DMS 273 treated with DMSO at 0.1 percent for 48 hours (cell line): ENCODE results near the gene PET100.

Experiments
- DNase-seq: peaks from one replicate; lab custom pipeline; 2025; lab: John Stamatoyannopoulos, UW

PET100 gene, protein sequence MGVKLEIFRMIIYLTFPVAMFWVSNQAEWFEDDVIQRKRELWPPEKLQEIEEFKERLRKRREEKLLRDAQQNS

DNA sequence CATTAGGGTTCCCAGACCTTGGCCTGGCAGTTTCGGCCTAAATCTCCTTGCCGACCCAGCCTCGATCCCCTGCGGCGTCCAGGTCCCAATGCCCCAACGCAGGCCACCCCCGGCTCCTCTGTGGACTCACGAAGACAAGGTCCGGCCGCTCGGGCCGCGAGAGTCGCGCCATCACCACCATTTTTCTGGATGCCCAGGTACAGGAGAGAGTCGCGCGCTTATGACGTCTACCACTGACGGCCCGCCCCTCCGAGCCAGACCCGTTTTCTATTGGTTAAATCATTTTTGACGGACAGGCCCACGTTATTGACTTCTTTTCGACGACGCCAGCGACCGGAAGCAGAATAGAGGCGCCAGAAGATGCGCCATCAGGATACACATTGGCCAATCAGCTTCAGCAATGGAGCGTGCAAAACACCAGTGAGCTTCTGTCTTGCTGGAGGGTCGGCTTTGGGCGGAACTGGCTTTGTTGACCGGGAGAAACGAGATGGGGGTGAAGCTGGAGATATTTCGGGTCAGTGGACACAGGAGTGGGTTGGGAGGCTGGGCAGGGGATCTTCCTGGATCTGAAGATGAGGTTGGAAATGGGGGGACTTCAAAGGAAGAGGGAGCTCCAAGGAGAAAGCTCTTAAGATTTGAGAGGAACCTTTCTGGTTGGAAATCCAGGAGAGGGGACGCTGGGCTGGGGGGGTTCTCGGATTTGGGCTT is at the start of gene PET100, which contains the start of gene XAB2:
Gene PET100, plus strand, starts transcription at position 447 of the 708 bp plus-strand sequence. Its CDS starts 41 bp downstream, at position 488.
Gene XAB2, minus strand, starts transcription at position 199 of the 708 bp plus-strand sequence. Its CDS starts 18 bp downstream, at position 181.
- DNase-seq = peak; percentile 98

DNA sequence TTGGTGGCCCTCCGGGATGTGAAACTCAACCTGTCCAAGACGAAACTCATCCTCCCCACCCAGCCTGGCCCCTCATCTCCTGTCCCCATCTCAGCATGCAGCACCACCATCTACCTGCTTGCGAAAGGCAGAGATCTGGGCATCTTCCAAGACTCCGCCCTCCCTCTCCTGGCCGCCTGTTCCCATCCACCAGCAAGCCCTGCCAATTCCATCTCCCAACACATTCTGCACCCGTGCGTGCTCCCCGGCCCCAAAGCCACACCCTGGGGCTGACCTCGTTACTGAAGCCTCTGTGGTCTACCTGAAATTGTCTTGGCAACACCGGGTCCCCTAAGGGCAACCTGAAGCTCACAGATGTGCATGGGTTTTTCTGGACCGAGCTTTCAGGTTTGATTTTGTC is 47.1 kb upstream of the PET100 start:
- no peak for DNase-seq

GRCh38 chr19:7589822-7590221 is 39.8 kb upstream of the PET100 start:
- DNase-seq = no peak

DNA sequence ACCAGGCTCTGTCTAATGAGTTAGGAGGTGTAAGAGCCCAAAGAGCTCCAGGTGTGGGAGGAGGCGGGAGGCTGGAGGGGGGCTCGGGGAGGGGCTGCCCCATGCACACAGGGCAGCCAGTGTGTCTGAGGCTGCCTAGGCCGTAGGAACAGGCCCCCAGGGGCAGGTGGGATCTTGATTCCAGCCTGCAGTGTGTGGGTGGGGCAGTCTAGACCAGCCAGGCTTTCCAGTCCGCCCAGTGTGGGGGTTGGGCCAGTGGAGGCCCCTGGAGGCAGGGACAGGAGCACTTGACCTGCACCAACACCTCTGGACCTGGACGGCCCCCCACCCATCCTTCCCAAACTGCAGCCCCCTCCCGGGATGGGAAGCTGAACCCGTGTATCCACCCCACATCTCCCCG is 39.3 kb upstream of the PET100 start:
- no peak for DNase-seq

DNA sequence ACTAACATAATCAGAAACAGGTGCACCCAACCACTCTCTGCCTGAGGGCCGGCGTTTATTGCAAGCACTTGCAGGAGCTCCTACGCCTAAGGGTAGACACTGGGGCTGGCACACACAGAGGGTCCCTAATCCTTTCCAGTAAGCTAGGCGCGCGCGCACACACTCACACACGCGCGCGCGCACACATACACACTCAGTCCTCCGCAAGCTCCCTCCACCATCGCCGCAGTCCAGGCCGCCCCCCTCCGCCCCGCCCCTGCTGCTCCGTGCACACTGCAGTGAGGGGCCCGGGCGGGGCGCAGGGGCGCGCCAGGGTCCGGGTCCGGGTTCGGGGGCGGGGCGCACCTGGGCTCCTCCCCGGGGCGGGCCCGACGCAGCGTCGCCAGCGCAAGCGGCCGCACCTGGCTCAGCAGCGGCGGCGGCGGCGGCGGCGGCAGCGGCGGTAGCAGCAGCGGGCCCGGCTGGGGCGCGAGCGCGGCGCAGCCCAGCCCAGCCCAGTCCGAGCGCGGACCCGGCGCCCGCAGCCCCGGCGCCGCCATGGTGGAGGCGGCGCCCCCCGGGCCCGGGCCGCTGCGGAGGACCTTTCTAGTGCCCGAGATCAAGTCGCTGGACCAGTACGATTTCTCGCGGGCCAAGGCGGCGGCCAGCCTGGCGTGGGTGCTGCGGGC is 34.0 kb upstream of the PET100 start, which contains the start of gene CAMSAP3:
Gene CAMSAP3, plus strand, starts transcription at position 398 of the 668 bp plus-strand sequence. Its CDS starts 140 bp downstream, at position 538.
- DNase-seq = no peak

DNA sequence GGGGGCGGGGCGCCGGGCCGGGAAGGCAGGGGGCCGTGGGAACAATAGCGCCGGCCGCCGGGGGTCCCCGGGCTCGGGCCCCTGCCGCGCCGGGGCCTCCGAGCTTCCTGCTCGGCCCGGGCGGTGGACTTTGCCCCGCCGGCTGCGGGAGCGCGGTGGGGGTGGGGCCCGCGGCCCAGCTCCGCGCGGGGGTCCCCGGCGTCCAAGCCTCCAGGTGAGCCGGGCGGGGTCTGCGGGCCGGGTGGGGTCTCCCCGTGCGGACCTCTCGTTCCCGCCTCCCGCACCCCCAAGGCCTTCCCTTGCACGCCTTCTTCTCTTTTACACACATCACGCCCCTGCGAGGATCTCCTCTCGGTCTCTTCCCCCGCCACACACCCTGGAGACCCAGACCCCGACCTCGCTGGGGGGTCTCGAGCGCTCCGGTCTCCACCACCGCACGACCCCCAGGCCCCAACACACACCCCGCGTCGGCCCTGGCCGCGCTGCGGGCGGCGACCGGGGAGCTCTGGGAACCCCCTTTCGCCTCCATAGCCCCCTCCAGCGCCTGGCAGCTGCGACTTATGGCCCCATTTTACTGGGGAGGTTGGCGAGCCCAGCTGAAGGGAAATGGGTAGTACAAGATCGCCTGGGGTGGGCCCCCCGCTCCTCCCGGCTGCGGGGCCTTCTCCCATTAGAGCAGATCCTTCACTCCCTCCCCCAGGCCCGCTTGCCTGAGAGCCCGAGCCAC is 33.2 kb upstream of the PET100 start:
- DNase-seq = no peak

DNA sequence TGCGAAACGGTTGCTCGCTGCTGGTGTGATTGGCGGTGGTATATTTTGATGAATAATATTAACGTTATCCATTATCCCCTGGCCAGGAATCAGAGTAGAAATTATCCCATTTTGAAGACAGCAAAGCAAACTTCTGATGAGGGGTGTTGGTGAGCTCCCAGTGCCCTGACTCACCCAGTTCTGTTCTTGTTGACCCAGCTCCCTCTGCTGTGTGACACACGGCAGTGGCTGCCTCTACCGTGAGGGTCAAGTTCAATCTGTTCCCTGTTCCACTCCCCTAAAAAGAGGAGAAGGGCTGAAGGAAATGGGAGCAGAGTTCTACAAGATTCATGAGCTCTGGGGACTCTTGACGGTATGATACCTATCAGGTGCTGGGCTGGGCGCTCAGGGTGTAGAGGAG is 31.9 kb upstream of the PET100 start:
- no peak for DNase-seq

DNA sequence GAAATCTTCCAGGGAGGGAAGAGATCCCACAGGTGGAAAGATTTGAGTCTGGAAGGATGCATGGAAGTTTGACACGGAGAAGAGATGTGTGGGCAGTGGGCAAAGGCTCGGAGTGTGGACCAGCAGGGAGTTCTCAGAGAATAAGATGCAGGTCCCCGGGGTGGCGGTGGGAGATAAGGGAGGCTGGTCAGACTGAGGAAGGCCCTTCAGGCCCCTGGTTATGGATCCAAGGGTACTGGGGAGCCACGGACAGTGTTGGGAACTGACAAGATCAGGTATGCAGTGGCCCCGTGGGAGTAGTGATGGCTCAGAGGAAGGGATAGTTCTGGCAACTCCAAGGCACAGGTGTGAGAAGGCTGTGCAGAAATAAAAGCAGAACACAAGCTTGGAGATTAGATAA is 31.4 kb upstream of the PET100 start:
- no peak for DNase-seq

DNA sequence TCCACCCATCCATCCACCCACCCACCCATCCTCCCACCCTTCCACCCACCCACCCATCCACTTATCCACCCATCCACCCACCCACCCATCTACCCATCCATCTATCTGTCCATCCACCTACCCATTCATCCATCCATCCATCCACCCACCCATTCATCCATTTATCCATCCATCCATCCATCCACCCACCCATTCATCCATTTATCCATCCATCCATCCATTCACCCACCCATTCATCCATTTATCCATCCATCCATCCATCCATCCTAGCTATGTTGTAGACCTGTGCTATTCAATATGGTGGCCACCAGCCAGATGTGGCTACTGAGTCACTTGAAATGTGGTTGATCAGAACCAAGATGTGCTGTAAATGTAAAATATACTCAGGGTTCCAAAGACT is 28.9 kb upstream of the PET100 start:
- no peak for DNase-seq

DNA sequence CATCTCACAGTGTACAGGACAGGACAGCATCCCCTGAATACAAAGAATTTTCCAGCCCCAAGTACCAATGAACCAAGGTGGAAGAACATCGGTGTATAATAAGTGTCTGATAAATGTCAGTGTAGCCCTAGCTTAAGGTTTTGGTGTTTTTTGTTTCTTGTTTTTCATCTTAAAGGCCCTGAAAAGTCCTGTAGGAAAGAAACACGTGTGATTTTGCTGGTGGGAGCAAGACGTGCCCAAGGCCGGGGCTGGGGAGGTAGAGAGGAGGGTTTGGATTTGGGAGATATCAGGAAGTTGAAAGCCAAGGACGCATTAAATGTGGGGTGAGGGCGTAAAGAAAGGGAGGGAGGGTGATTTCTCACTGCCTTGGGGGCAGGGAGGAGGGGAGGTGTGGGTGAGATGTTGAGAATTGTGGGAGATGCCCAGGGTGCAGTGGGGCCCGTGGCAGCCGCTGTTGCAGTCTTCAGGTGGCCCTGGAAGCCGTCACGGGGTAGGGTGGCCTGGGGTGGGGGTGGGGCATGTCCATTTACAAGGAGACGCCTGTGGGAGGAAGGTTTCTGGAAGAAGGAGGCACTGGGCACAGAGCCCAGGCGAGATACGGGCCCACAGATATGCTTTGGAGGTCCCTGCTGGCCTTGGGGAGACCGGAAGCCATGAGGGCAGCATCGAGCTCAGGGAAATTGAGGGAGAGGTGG is 27.2 kb upstream of the PET100 start:
- no peak for DNase-seq

DNA sequence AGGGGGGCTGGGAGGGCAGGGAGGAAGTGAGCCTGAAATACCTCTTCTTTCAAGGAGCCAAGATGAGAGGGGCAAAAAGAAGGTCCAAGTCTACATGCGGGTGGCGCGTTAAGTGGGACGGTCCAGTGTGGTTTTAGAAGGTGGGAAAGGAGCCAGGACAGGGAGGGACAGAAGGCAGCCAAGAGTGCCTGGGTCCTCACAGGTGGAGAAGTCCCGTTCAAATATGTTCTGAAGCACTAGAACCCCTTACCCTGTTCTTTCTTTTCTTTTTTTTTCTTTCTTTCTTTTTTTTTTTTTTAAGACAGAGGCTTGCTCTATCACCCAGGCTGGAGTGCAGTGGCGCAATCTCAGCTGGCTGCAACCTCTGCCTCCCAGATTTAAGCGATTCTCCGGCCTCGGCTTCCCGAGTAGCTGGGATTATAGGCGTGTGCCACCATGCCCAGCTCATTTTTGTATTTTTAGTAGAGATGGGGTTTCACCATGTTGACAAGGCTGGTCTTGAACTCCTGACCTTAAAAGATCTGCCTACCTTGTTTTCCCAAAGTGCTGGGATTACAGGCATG is 26.6 kb upstream of the PET100 start:
- DNase-seq = no peak

DNA sequence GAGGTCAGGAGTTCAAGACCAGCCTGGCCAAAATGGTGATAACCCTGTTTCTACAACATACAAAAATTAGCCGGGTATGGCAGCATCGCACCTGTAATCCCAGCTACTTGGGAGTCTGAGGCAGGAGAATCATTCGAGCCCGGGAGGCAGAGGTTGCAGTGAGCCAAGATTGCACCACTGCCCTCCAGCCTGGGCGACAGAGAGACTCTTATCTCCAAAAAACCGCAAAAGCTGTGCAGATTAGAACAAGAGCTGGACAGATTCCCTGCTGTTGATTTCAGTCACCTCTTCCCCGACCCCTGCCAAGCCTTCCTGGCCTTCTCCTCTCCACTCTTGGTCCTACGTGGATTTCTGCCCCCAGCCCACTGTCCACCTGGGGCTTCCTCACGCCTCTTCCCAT is 25.7 kb upstream of the PET100 start:
- DNase-seq = no peak

GRCh38 chr19:7605490-7606222 is 23.9 kb upstream of the PET100 start:
- DNase-seq = no peak

DNA sequence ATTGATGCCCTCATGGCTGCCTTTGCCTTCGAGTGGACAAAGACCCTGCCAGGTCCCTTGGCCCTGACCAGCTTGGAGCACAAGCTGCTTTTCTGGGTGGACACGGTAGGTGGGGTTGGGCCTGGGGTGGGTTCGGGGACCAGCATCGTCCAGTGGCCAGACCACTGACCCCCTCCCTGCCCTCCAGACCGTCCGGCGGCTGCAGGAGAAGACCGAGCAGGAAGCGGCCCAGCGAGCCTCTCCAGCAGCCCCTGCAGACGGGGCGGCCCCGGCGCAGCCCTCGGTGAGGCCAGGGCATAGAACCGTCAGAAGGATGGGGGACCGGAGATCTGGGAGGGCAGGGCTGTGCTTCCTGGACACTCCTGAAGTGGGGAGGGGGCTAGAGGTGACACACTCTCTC is 23.3 kb upstream of the PET100 start:
- DNase-seq = no peak

- no peak for DNase-seq
These were observed 22.2 kb upstream of the PET100 start for GRCh38 chr19:7607212-7607873.

- no peak for DNase-seq
These were observed 21.6 kb upstream of the PET100 start for GRCh38 chr19:7607874-7608560.

DNA sequence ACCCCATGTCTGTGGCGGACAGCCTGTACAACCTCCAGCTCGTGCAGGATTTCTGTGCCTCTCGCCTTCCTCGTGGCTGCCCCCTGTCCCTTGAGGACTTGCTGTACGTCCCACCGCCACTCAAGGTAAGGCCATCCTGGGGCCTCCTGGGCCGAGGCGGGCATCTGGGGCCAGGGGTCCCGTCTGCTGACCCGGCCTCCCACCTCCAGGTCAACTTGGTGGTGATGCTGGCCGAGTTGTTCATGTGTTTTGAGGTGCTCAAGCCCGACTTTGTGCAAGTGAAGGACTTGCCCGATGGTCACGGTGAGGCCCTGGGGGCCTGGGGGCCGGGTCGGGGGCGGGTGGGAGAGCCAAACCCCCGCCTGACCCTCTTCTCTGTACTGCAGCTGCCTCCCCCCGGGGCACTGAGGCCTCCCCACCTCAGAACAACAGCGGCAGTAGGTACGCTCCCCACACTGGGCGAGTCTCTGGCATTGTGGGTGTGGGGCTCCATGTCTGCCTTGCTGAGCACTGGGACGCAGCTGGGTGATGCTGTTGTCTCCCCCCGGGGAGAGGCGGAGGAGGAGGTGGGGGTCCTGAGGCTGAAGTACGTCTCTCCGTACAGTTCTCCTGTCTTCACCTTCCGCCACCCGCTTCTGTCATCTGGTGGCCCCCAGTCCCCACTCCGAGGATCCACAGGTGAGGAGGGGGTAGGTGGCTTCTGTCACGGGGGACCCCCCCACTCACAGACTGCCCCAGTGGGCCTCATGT is 18.9 kb upstream of the PET100 start:
- DNase-seq = no peak

DNA sequence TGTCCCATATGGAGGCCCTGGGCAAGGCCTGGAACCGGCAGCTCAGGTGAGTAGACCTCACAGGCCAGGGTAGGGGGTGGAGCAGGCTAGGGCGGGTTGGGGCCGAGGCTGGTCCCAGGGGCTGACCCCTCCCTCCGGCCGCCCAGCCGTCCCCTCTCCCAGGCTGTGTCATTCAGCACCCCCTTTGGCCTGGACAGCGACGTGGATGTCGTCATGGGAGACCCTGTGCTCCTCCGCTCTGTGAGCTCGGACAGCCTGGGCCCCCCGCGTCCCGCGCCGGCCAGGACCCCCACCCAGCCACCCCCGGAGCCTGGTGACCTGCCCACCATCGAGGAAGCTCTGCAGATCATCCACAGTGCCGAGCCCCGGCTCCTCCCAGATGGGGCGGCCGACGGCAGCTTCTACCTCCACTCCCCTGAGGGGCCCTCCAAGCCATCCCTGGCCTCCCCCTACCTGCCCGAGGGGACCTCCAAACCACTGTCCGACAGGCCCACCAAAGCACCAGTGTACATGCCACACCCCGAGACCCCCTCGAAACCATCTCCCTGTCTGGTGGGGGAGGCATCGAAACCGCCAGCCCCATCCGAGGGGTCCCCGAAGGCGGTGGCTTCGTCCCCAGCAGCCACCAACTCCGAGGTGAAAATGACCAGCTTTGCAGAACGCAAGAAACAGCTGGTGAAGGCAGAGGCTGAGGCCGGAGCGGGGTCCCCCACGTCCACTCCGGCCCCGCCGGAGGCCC is 17.9 kb upstream of the PET100 start:
- no peak for DNase-seq
